Measurements from ENCODE around the gene ADIPOR1.

The ADIPOR1 gene

DNA sequence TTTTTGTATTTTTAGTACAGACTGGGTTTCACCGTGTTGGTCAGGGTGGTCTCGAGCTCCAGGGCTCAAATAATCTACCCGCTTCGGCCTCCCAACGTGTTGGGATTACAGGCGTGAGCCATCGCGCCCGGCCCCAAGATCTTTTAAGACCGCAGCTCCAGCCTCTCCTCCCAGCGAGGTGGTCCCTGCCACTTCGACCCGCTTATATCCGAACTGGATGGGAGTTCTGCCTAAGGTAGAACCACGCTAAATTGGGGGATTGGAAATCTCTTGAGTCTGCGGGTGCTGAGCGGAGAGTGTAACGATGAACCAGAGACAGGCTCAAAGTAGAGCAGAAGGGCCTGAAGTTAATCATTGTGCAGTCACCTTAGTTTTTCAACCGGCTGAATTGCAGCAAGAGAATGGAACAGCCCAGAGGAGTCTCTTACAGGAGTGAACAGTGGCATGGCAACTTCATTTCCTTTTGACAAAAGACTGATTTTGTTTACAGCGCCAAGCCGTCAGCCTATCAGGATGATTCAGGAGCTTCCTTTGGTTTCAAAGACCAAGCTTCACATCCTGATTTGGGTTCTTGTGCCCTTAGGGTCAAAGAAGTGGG, 9.7 kb upstream of the ADIPOR1 start:
- Histone ChIP-seq H3K36me3 (peaks cover 24% of the 10 kb centered on the region), H3K9me3 (no peaks in the 10 kb centered on the region), H3K27me3 (no peaks in the 10 kb centered on the region), H3K27ac (peak overlapping the region; percentile 97), H3K4me1 (ENCODE audit: control insufficient read depth in 1 of 2, insufficient read depth in 1 of 2, low read depth in 1 of 2, low read length in 1 of 2) (peaks cover 45 to 48% of the 10 kb centered on the region in 2 experiments), H3K4me3 (ENCODE audit: low read depth in 1 of 2, low read length in 1 of 2) (peak overlapping the region; percentile 77 to 86)
- TF ChIP-seq, protein P1, sequence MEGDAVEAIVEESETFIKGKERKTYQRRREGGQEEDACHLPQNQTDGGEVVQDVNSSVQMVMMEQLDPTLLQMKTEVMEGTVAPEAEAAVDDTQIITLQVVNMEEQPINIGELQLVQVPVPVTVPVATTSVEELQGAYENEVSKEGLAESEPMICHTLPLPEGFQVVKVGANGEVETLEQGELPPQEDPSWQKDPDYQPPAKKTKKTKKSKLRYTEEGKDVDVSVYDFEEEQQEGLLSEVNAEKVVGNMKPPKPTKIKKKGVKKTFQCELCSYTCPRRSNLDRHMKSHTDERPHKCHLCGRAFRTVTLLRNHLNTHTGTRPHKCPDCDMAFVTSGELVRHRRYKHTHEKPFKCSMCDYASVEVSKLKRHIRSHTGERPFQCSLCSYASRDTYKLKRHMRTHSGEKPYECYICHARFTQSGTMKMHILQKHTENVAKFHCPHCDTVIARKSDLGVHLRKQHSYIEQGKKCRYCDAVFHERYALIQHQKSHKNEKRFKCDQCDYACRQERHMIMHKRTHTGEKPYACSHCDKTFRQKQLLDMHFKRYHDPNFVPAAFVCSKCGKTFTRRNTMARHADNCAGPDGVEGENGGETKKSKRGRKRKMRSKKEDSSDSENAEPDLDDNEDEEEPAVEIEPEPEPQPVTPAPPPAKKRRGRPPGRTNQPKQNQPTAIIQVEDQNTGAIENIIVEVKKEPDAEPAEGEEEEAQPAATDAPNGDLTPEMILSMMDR (IDR thresholded peaks at IDR 0.05) = no peak

DNA sequence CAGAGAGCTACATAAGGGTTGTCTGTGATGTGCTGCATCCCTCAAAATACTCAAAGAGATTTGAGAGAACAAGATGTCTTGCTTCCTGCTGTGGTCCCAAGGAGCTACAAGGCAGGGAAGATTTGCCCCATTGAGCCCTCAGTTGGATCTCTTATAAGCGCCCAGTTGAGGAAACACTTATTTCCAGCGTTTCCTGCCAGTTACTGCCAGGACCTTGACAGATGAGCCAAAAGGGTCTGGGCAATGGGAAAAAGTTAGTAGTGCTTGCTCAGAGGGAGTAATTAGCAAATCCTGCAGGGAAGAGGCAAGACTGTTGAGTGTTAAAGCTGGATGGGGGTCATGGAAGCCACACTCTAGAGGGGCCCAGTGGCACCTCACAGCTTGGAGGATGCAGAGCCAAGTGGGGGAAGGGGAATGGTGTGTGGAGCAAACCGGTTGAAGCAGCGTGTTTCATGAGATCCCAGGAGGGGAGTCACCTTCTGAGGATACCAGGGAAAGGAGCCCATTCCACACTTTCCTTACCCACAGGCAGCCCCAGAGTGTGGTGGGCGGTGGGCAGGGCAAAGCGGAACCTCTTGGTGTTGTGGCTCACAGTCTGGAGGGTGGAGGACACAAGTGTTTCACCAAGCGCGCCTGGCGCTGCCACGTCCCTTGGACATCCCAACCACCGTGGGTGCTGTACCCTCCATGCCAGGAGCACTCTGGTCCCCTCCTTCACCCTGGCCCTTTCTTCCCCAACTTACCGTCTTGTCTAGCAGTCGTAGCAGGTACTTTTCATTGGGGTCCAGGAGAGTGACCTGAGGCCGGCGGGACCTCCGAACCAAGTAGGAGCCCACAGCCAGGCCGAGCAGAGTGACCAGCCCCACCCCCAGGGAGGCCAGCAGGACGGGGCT, 8.1 kb upstream of the ADIPOR1 start:
- H3K27ac ChIP-seq = peak overlapping the region; percentile 97
- peaks cover 38% of the 10 kb centered on the region for H3K36me3 ChIP-seq
- H3K4me1 ChIP-seq (ENCODE audit: control insufficient read depth in 1 of 2, insufficient read depth in 1 of 2, low read depth in 1 of 2, low read length in 1 of 2) = peaks cover 45 to 48% of the 10 kb centered on the region in 2 experiments
- H3K9me3 ChIP-seq = no peaks in the 10 kb centered on the region
- TF ChIP-seq, protein P1 (IDR thresholded peaks at IDR 0.05) = no peak
- peak overlapping the region; percentile 77 to 86 for H3K4me3 ChIP-seq (ENCODE audit: low read depth in 1 of 2, low read length in 1 of 2)
- no peaks in the 10 kb centered on the region for H3K27me3 ChIP-seq

- peak overlapping the region; percentile 97 for H3K27ac ChIP-seq
- H3K36me3 ChIP-seq = peaks cover 42% of the 10 kb centered on the region
- TF ChIP-seq, protein P1 (IDR thresholded peaks at IDR 0.05) = no peak
- no peaks in the 10 kb centered on the region for H3K27me3 ChIP-seq
- H3K9me3 ChIP-seq = no peaks in the 10 kb centered on the region
- no peak overlapping the region for H3K4me3 ChIP-seq (ENCODE audit: low read depth in 1 of 2, low read length in 1 of 2)
- peaks cover 44 to 46% of the 10 kb centered on the region in 2 experiments for H3K4me1 ChIP-seq (ENCODE audit: control insufficient read depth in 1 of 2, insufficient read depth in 1 of 2, low read depth in 1 of 2, low read length in 1 of 2)
These were observed 7.3 kb upstream of the ADIPOR1 start for GRCh38 chr1:202965422-202965821.

DNA sequence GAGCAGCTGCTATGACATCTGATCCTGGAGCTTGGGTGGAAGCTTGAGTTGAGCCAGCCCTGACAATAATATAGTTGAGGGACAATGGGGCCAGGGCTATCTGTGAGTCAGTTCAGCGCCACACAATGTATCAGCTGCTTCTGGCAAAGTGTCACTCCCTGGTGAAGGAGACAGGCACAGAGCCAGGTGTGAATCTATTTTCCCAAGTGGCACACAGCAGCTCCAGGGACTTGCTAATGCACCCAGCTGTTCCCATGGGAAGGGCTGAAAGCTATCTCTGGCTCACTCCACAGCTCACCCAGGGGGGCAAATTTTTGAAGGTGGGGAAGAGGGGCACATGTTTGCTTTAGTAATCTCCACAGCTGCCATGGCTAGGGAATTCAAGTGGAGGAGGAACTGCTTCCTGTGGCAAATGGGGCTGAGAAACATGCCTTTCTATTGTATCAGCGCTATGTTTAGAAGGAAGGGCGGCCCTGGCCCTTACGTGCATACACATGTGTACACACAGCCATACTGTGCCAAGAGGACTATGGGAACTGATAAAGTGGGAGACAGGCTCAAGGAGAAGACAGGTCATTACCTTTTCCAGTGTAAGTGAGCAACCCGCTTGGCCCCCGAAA, 6.8 kb upstream of the ADIPOR1 start:
- Histone ChIP-seq H3K27ac (peak overlapping the region; percentile 3), H3K27me3 (no peaks in the 10 kb centered on the region), H3K9me3 (no peaks in the 10 kb centered on the region), H3K36me3 (peaks cover 42% of the 10 kb centered on the region), H3K4me1 (ENCODE audit: control insufficient read depth in 1 of 2, insufficient read depth in 1 of 2, low read depth in 1 of 2, low read length in 1 of 2) (peaks cover 39 to 41% of the 10 kb centered on the region in 2 experiments), H3K4me3 (ENCODE audit: low read depth in 1 of 2, low read length in 1 of 2) (no peak overlapping the region)
- TF ChIP-seq, protein P1 (IDR thresholded peaks at IDR 0.05) = no peak

- H3K27ac ChIP-seq = no peak overlapping the region
- H3K36me3 ChIP-seq = peaks cover 42% of the 10 kb centered on the region
- H3K9me3 ChIP-seq = no peaks in the 10 kb centered on the region
- H3K27me3 ChIP-seq = no peaks in the 10 kb centered on the region
- H3K4me3 ChIP-seq (ENCODE audit: low read depth in 1 of 2, low read length in 1 of 2) = no peak overlapping the region
- H3K4me1 ChIP-seq (ENCODE audit: control insufficient read depth in 1 of 2, insufficient read depth in 1 of 2, low read depth in 1 of 2, low read length in 1 of 2) = peaks cover 28 to 32% of the 10 kb centered on the region in 2 experiments
- TF ChIP-seq, protein P1 (IDR thresholded peaks at IDR 0.05) = no peak
These were observed 3.2 kb upstream of the ADIPOR1 start for GRCh38 chr1:202961220-202961880.
